Right ventricle myocardium superior (tissue), 1 donor: Measurements from ENCODE around the gene COMMD7. TPM values are rescaled to one million over a fixed set of nuclear protein-coding genes. Genes with fewer than 3 reads are reported as not detected.
A peak's percentile ranks its signal among the peaks of the same experiment; 100 is the strongest.
"Not testable (repeated sequence)": the region's sequence is repeated elsewhere in the genome, so short reads cannot be mapped to it uniquely, and the experiment has no call there.

Source experiments
- ATAC-seq: fragments of 200-7000 bp; cut with Tn5 transposase; one replicate; pipeline ENCODE4 v1.9.1; 2020; ENCODE audit warnings: mild to moderate bottlenecking; ENCODE audit not compliant: poor library complexity
- DNase-seq: peaks from one replicate; pipeline ENCODE4 v3.0.0-alpha.2; 2020
- intact Hi-C: fragments of 100-400 bp; cut with DNase I; formaldehyde crosslinking; loops from one replicate; pipeline ENCODE4 v1.11.2; 2022
- total RNA-seq: library from RNA; stranded (reverse); fragmentation: NEBNext Ultra II Directional; extraction: Animal tissue kit (Norgen Biotek cat#: 25700); gene quantifications from one replicate; pipeline ENCODE4 v1.2.1, GENCODE V29; 2021
- donor health status: DM: no; HTN: yes; CAD: no; lungs with severe emphysema.

Gene COMMD7
- total RNA-seq, 1 donor from 2014 or later, result 47.8 TPM

DNA sequence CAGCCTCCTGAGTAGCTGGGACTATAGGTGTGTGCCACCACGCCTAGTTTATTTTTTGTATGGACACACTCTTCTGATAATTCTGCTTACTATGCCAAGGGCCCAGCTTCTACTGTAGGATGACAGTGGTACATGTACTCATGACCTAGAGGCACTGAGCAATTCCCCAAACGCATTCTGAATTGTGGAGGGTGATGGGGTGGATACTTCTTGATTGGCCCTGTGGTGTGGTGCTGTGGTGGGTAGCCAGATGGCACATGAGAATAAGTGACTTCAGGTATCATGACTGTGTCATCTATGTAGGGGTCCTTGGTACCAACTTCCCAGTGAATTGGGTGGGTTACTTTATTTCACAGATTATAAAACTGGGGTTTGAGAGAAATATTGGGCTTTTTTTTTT is 30.0 kb upstream of the COMMD7 start:
- no peak for ATAC-seq
- intact Hi-C loops, result no loop called here
- no peak for DNase-seq

DNA sequence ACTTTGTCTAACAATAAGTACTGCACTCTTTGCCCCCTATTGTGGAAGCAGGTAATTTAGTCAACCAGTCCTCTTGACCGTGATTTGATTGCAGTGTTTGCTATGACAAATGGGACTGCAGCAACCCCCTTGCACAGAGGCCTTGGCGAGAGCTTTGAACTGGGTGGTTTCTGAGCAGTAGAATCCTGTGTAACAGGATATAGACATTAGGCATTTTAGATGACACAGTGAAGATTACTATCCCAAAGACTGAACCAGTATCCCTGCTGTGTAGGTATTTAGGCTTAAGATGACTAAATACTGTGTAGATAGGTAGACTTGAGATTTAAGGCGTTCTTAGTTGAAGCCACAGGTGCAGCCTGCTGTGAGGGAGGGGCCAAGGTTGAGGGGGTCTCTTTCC is 28.8 kb upstream of the COMMD7 start:
- no peak for DNase-seq
- ATAC-seq, result no peak
- intact Hi-C loops, result no loop called here

DNA sequence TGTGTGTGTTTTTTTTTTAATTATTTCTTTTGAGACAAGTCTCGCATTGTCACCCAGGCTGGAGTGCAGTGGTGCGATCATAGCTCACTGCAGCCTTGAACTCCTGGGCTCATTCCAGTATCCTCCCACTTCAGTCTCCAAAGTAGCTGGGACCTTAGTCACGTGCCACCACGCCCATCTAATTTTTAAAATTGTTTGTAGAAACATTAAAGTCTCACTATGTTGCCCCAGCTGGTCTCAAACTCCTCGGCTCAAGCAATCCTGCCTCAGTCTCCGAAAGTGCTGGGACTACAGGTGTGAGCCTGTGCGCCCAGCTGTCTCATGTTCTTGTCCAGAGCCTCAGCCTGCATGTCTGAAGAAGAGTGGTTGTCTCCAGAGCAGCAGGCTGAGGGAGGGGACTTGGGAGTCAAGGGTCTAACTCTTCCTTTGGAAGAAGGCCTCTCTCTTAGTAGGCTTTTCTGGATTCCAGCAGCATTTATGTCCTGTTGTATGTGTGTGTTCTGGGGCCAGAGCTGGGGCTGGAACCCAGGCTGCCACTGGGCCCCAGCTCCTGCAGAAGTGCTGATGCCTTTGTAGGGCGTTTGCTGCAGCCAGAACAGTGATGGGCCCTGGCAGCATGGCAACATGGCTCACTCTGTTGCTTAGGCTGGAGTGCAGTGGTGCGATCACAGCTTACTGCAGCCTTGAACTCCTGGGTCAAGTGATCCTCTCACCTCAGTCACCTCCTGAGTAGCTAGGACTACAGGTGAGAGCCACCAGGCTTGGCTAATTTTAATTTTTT is 24.3 kb upstream of the COMMD7 start:
- no peak for ATAC-seq
- DNase-seq, result no peak
- intact Hi-C loops, result no loop called here

DNA sequence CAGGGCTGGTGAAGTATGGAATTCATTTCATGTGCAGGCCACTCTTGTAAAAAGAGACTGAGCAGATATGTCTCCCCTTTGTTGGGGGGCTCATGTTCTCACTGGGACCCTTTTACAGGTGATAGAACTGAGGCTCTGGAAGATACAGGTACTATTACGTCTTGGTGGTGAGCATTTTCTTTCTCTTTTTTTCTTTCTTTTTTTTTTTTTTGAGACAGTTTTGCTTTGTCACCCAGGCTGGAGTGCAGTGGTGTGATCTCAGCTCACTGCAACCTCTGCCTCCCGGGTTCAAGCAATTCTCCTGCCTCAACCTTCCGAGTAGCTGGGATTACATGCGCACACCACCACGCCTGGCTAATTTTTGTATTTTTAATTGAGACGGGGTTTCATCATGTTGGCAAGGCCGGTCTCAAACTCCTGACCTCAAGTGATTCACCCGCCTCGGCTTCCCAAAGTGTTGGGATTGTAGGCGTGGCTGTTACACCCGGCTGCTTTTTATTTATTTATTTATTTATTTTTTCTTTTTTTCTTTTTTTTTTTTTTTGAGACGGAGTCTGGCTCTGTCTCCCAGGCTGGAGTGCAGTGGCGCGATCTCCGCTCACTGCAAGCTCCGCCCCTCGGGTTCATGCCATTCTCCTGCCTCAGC is 22.1 kb upstream of the COMMD7 start:
- ATAC-seq, intact Hi-C loops, DNase-seq: not testable (repeated sequence)

DNA sequence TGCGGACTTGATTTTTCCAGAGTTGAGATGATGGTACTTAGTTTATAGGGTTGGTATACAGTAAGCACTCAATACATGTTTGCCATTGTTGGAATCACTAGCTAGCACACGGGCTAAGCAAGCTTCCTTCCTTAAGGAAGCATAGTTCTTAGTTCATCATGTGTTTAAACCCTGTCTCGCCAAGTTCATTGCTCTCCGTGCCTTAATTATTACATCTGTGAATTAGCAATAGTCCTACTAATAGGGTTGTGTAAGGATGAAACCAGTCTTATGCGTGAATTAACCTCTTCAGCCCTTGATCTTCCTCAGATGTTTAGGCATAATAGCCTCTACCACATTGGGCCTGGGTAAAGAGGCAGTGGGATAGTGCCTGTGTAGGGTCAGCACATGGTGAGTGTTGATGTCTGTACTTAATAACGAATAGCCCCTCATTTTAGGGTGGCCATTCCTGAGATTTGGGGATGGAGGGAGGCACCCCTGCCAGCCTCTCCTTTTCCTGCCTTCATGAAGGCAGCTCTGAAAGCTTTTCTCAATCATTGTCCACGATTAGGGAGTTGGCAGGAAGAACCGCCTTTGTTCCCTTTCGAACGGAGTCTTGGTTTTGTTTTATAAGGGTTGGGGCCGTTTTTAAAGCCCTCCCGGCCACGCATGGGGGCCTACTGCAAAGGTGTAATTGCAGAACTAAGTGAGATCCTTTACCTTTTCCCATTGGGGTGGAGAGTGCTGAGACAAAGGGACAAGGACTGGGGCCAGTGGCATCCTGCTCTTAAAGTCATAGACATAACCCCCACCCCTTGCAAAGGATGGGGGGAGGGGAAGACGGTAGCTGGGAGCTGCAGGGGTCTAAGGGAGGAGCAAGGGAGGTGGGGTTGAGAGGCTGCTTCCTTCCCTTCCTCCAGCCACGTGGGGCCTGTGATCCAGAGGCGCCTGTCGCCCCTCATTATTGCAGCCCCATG is 21.0 kb upstream of the COMMD7 start:
- ATAC-seq (no peak), DNase-seq (no peak)
- intact Hi-C loops, result no loop called here

DNA sequence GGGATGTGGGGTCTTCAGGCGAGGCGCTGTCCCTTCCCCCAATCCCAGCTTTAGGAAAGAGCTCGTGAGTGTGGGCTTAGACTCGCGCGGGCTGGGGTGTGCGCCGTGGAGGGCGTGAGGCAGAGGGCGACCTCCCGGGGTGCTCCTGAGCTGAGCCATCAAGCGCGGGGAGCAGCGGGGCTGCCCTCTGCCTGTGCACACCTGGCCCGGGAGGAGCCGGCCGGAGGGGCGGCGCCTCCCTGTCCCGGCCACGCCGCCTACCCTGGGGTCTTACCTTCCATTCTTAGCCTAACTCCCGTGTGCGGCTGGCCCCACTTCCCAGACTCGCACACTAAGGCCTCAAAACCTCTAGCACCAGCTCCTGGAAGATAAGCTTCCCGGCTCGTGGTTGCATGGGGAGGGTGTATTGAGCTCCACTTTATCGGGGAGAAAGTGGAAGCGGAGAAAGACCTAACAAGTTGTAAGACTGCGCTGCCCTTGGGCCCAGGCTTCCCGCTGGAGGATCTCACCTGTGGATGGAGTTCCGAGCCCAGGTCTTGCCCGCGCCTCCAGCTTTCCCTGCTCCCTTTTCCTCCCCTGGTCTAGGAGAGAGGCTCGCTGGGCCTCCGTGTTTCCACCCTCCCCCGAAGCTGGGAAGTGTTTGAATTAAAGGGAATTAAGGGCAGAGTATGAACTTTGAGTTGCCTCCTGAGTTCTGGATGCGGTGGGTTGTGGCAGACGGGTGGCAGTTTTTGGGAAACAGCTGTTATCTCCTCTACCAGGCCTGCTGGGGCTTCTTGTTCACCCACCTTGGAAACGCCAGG is 20.1 kb upstream of the COMMD7 start:
- DNase-seq, result no peak
- ATAC-seq, result no peak
- intact Hi-C loops, result no loop called here

DNA sequence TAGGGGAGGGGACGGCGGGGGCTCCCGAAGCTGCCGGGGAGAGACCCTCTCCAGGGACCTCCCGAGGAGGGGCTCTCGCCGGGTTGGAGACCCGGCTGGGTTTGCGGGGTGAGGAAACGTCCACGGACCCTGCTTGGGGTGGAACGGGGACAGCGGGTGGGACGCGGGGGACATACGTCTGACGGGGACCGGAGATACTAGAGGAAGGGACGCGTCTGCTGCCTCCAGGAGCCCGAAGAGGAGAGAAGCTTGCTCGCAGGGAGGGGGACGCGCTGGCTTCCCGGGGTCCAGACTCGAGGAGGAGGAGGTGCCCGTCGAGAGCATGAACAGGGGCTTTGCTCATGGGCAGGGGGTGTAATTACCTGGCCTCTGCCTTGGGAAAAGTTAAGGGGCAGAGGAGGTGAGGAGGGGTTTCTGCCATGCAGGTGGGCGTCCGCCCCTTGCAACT is 19.5 kb upstream of the COMMD7 start:
- ATAC-seq (no peak), DNase-seq (no peak)
- intact Hi-C loops, result no loop called here

DNA sequence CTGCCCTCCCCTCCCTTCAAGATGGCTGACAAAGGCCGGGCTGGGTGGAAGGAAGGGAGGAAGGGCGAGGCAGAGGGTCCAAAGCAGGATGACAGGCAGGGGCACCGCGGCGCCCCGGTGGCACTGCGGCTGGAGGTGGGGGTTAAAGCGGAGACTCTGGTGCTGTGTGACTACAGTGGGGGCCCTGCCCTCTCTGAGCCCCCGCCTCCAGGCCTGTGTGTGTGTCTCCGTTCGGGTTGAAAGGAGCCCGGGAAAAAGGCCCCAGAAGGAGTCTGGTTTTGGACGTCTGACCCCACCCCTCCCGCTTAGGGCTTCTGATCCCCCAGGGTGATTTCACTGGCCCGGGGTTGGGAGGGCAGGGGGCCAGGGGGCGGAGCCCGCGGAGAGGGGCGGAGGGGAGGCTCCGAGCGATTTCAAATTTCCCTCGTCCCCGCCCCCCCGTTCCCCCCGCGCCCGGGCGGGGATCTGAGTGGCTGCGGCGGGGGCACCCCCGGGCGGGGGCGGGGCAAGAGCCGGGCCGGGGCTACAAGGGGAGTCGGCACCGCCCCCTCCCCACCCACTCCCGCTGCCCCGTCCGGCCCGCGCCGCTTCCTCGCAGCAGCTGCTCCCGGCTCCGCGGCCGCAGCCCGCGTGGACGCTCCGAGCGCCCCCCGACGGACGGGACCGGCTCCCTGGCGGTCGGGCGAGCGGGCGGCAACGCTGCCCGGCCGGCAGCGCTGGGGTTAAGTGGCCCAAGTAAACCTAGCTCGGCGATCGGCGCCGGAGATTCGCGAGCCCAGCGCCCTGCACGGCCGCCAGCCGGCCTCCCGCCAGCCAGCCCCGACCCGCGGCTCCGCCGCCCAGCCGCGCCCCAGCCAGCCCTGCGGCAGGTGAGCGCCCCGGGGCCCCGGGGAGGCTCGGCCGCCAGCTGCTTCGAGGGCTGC is 18.8 kb upstream of the COMMD7 start, which contains the start of gene DNMT3B:
TSS of gene DNMT3B (plus strand) at position 555 of the 923 bp plus-strand sequence. CDS start 17,939 bp downstream, outside the sequence.
- intact Hi-C loops, result no loop called here
- DNase-seq (peak; percentile 90), ATAC-seq (peak; percentile 95)

DNA sequence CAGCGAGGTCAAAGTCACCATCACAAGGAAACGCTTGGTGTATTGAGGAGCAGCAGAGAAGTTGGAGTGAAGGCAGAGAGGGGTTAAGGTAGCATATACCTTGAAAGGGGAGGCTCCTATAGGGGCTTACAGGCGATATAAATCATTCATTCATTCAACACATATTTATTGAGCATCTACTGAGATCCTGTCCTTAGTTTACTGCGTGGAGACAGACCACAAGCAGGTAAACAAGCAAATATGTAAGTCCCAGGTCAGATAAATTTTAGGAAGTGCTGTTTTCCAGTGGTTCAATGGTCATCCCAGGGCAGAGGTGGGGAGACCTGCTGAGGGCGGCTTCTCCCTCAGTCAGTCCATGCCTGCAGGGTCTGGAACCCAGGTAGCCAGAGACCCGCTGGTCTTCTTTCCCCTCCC is 18.2 kb upstream of the COMMD7 start:
- no peak for DNase-seq
- no peak for ATAC-seq
- intact Hi-C loops, result no loop called here

DNA sequence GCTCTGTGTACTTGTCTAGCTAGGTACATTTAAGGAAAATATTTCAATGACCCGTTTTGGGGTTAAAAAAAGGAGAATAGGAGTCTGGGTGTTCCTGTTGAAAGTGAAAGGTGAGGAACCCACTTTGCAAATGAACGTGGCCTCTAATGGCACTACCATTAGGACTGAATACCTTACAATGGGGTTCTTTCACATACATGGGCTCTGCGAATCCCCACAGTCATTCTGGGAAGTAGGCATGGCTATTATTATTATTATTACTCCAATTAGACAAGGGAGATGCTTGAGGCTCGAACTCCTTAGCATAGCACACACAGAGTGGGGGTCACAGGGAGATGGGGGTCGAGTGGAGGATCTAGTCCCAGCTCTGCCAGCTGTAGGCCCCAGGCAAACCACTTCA is 12.9 kb upstream of the COMMD7 start:
- DNase-seq (no peak), ATAC-seq (no peak)
- intact Hi-C loops, result no loop called here

DNA sequence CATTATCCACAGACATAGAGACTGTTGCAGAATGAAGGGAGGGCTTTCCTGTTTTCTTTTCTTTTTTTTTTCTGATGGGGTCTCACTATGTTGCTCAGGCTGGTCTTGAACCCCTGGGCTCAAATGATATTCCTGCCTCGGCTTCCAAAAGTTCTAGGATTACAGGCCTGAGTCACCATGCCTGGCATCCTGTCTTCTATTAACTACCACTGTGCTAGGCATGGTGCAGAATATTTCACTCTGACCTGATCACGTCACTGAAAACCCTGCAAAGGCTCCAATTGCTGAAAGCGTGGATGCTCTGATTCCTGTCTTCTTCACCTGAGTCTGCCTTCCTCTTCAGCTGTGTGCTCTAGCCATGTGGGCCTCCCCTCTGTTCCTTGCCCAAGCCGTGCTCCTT is 10.5 kb upstream of the COMMD7 start:
- intact Hi-C loops, result no loop called here
- no peak for ATAC-seq
- DNase-seq, result no peak

DNA sequence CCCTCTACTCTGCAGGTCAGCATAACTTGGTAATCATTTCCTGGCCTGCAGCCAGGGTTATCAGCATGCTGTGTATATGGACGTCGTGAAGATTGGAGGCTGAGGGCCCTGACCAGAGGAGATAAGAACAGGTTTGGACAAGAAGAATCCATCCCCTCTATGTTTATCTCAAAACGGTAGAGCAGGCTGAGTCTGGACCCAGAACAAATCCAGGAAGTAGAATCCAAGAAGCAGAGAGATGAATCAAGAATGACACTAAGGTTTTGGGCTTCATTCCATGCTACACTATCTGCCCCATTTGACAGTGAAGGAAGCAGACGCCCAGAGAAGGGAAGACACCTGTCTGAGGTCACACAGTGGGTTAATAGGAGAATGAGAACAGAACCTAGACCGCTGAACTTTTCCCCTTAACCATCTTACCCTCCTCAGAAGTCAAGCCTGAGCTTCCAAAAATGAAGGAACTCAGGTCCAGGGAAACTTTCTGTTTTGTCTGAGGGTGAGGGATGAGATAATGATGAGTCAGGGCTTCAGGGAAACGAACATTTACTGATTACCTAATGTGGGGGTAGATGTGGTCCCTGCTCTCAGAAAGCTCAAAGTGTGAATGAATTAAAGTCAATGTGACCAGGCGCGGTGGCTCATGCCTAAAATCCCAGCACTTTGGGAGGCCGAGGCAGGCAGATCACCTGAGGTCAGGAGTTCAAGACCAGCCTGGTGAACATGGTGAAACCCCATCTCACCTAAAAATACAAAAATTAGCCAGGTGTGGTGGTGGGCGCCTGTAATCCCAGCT is 9.4 kb upstream of the COMMD7 start:
- no peak for ATAC-seq
- no peak for DNase-seq
- intact Hi-C loops, result no loop called here

DNA sequence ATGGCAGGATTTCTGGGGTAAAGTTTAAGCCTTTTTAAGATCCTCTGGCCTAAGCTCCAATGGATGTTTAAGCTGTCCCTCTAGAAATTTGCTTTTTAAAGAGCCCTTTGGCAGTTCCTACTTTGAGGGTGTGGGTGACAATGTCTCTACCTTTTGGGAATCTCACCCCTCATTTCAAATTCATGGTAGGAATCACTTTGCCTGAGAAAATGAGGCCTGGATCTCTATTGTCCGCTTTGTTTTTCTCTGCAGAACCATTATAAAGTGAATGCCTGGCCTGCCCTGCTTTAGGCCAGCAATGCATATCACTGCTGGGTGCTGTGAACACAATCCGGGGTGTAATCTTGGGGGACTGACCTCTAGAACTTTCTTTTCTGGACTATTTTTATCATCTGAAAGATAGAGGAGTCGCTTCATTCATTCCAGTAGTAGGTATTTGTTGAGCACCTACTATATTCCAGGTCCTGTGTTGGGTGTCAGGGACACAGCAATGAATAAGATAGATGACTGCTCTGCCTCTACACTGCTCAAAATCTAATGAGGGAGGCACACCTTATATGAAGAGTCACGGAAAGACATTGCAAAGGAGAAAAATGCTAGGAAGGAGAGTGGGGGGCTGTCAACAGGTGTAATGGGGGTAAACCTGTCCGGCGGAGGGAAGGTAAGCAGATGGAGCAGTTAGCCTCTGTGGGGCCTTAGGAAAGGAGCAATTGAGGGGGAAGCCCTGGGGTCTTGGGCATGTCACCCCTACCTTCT is 8.6 kb upstream of the COMMD7 start:
- no peak for ATAC-seq

DNA sequence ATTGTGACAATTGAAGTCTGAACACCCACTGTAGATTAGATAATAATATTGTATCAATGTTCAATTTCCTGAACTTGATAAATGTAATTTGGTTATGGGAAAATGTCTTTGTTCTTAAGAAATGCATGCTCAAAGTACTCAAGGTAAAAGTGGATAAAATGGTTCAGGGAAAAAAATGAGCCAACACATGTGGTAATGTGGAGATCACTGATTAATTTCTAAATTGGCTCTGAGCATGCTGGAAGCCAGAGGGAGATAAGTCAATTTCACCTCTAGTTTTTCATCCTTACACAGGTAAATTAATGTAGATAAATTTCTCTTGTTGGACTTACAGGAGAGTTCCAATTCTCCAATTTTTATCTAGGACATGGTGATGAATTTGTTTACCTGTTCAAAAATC is 8.0 kb upstream of the COMMD7 start:
- ATAC-seq (no peak), DNase-seq (no peak)
- intact Hi-C loops, result no loop called here

More for the DNA sequence above, 8.6 kb upstream of the COMMD7 start:
- DNase-seq, result no peak
- intact Hi-C loops, result no loop called here

DNA sequence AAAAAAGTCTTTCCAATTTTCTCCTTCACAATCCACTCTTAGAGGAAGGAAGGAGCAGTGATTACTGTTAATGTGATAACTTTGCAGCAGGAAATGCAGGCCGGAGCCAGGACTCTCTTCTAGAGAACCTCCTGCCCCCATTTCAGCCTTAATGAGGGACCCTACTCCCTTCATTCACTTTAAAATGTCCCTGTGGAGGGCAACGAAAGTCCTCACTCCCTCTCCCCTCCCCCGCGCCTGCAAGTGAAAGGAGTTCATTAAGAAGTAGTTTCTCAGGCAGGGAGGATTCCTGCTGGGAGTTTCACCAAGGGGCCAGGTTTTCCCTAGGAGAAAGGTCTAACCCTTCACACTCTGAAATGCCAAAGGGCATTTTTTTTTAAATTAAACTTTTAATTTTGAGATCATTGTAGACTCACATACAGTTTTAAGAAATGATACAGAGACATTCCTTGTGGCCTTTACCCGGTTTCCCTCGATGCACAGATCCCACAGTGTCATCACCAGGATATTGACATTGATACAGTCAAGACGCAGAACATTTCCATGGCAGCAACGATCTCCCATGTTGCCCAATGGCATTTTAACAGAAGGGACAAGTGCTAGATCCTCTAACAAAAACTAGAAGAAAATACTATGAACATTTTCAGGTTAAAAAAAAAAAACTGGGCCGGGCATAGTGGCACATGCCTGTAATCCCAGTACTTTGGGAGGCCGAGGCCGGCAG is 6.8 kb upstream of the COMMD7 start:
- intact Hi-C loops, result no loop called here
- DNase-seq (no peak), ATAC-seq (no peak)
